Breast epithelium (tissue), 4 donors: ENCODE results near the gene MEF2D. TPM values are rescaled to one million over a fixed set of nuclear protein-coding genes. Genes with fewer than 3 reads are reported as not detected.

Experiments
- DNase-seq, 2 donors: peaks; one replicate each; pipeline ENCODE4 v3.0.0-alpha.2; 2019; ENCODE audit warnings: low spot score in 2 of 2
- H3K27ac ChIP-seq, 2 donors: fragments of 200-600 bp; sonication (generic) in 1 of 2; one replicate each; pipeline ENCODE4 v1.5.1; 2016 to 2019; ENCODE audit warnings: mild to moderate bottlenecking in 1 of 2
- H3K27me3 ChIP-seq, 2 donors: fragments of 200-600 bp; sonication (generic) in 1 of 2; one replicate each; pipeline versions ENCODE4 v1.5.1 to v1.6.0; 2017 to 2019; ENCODE audit warnings: control low read depth in 1 of 2, mild to moderate bottlenecking in 1 of 2
- H3K36me3 ChIP-seq: fragments of 200-600 bp; one replicate; pipeline ENCODE4 v1.5.1; 2019
- H3K4me1 ChIP-seq, 2 donors: fragments of 200-600 bp; sonication (generic); one replicate each; pipeline ENCODE4 v1.5.1; 2016 to 2019; ENCODE audit warnings: control low read depth in 1 of 2
- H3K4me3 ChIP-seq, 3 donors: fragments of 200-600 bp; sonication (generic); 1 replicate in 2 of 3; 2 replicates in 1 of 3; pipeline ENCODE4 v1.5.1; 2016 to 2019; ENCODE audit warnings: mild to moderate bottlenecking in 3 of 3, moderate library complexity in 2 of 3
- H3K9me3 ChIP-seq, 2 donors: fragments of 200-600 bp; sonication (generic) in 1 of 2; one replicate each; pipeline ENCODE4 v1.5.1; 2016 to 2019; ENCODE audit warnings: control low read depth in 1 of 2
- POLR2A ChIP-seq: fragments of 450-650 bp; IDR thresholded peaks from one replicate; pipeline ENCODE4 v1.6.1; 2016; ENCODE audit warnings: antibody characterized with exemption, mild to moderate bottlenecking, moderate library complexity
- POLR2AphosphoS5 ChIP-seq, 3 donors: sonication (generic); formaldehyde crosslinking; IDR thresholded peaks; one replicate each; pipeline ENCODE4 v1.6.1; 2017; ENCODE audit warnings: antibody characterized with exemption in 3 of 3
- intact Hi-C: fragments of 100-400 bp; cut with DNase I; formaldehyde crosslinking; loops from one replicate; pipeline ENCODE4 v1.15.1; 2023; ENCODE audit warnings: low total_unique reads
- total RNA-seq, 3 donors: library from RNA; depleted of rRNA; stranded (reverse); fragments of >200 nt; gene quantifications; one replicate each; pipeline ENCODE4 v1.1.0, GENCODE V29; 2016
- TF ChIP-seq, protein P1 (sequence below), 3 donors: fragments of 450-650 bp; IDR thresholded peaks; one replicate each; pipeline ENCODE4 v1.5.1; 2016 to 2017; ENCODE audit warnings: antibody characterized with exemption in 3 of 3, mild to moderate bottlenecking in 3 of 3, moderate library complexity in 3 of 3

Gene MEF2D
- total RNA-seq, 3 donors from 2014 or later: 25.8 to 34.9 (median 32.1) TPM

DNA sequence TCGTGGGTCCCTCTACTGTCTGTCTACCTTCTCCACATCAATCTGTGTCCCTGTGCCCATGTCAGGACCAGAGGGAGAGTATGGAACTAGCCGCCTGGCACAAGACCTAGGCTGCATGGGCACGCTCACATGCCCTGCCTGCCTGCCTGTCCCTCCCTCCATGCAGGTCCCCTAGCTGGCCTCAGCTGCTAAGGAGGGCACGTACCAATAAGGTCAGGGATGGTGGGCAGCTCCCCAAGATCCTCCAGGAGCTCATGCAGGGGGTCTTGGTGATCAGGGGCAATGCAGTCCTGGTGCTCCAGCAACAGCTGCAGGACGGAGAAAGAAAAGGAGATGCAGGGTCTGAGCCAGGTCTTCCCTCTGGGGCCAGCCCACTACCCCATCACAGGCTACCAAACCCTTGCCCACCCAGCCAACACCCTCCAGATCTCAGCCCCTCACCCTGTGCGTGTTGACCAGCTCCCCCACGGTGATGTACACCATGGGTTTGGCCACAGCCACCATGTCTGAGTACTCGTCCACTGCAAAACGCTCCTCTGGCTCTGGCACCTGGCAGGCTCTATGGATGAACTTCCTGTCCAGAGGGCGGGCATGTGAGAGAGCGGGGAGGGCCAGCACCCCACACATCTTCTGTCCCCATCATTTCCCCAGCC, 33.1 kb upstream of the MEF2D start:
- intact Hi-C loops: no loop called here
- no peak for DNase-seq

DNA sequence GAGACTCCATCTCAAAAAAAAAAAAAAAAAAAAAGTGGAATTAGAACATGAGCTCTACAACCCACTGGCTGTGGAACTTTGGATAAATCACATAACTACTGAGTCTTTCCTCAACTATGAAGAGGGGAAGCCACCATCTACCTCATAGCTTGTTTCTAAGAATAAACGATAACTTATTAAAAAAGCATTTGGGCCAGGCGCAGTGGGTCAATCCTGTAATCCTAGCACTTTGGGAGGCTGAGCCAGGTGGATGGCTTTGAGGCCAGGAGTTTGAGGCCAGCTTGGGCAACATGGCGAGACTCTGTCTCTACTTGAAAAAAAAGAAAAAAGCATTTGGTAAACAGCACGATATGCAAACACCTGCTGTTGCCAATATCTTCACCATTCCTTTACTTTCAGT, 31.8 kb upstream of the MEF2D start:
- no peaks in the 10 kb centered on the region for H3K36me3 ChIP-seq
- H3K27ac ChIP-seq: no peak overlapping the region
- no peaks in the 10 kb centered on the region for H3K9me3 ChIP-seq
- DNase-seq: no peak
- intact Hi-C loops: no loop called here
- H3K27me3 ChIP-seq: no peaks in the 10 kb centered on the region
- H3K4me1 ChIP-seq: no peaks in the 10 kb centered on the region
- H3K4me3 ChIP-seq: no peak overlapping the region
- TF ChIP-seq POLR2AphosphoS5 (IDR thresholded peaks at IDR 0.05) (no peak), POLR2A (no peak)
- TF ChIP-seq, protein P1, sequence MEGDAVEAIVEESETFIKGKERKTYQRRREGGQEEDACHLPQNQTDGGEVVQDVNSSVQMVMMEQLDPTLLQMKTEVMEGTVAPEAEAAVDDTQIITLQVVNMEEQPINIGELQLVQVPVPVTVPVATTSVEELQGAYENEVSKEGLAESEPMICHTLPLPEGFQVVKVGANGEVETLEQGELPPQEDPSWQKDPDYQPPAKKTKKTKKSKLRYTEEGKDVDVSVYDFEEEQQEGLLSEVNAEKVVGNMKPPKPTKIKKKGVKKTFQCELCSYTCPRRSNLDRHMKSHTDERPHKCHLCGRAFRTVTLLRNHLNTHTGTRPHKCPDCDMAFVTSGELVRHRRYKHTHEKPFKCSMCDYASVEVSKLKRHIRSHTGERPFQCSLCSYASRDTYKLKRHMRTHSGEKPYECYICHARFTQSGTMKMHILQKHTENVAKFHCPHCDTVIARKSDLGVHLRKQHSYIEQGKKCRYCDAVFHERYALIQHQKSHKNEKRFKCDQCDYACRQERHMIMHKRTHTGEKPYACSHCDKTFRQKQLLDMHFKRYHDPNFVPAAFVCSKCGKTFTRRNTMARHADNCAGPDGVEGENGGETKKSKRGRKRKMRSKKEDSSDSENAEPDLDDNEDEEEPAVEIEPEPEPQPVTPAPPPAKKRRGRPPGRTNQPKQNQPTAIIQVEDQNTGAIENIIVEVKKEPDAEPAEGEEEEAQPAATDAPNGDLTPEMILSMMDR (IDR thresholded peaks at IDR 0.05): no peak

More for the DNA sequence above, 33.1 kb upstream of the MEF2D start:
- H3K27me3 ChIP-seq: no peaks in the 10 kb centered on the region
- TF ChIP-seq POLR2A: no peak
- TF ChIP-seq, protein P1 (IDR thresholded peaks at IDR 0.05): no peak
- no peak for TF ChIP-seq POLR2AphosphoS5 (IDR thresholded peaks at IDR 0.05)
- H3K9me3 ChIP-seq: no peaks in the 10 kb centered on the region
- no peaks in the 10 kb centered on the region for H3K4me1 ChIP-seq
- no peaks in the 10 kb centered on the region for H3K36me3 ChIP-seq
- no peak overlapping the region for H3K4me3 ChIP-seq
- no peak overlapping the region for H3K27ac ChIP-seq

DNA sequence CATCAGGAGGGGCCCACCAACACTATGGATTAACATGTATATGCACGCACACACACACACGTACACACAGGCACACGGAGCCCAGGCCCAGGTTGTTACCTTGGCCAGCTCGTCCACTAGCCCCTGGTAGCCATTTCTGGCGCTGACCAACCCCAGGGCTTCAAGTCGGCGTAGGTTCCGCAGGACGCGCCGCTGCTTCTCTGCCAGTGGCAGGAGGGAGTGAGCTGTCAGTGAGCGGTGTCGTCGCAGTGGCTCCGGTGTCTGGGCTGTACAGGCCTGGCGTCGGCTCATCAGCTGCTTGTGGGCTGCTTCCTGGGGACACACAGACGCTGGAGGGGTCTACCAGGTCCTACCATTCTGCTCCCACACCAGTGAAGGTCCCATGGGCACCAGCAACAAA, 29.4 kb upstream of the MEF2D start:
- no peak overlapping the region for H3K27ac ChIP-seq
- no peaks in the 10 kb centered on the region for H3K4me1 ChIP-seq
- H3K27me3 ChIP-seq: no peaks in the 10 kb centered on the region
- no peaks in the 10 kb centered on the region for H3K36me3 ChIP-seq
- DNase-seq: no peak
- intact Hi-C loops: no loop called here
- TF ChIP-seq POLR2A (no peak), POLR2AphosphoS5 (IDR thresholded peaks at IDR 0.05) (no peak)
- TF ChIP-seq, protein P1 (IDR thresholded peaks at IDR 0.05): no peak
- H3K9me3 ChIP-seq: no peaks in the 10 kb centered on the region
- no peak overlapping the region for H3K4me3 ChIP-seq

DNA sequence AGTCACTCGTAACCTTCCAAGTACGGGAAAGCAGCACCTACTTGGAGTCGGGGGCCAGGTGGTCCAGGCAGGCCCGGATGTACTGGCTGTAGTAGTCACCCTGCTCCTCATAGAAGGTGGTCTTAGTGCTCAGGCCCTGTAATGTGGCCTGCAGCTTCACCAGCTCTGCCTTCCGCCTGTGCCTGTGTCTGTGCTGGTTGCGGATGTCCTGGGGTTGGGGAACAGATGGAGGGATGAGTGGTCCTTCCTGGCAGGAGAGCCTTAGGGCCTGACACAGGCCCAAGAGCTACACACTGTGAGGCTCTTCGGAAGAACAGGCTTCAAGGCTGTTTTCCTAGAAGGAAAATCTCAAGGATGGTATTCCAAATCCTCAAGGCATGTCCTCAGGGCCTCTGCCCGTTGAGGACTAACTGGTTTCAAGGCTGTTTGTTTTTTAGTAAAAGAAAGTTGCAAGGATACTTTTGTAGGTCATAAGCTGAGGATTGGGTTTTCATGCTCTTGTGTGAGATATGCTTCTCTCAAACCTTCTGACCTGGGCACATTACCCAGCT, 28.4 kb upstream of the MEF2D start:
- intact Hi-C loops: no loop called here
- TF ChIP-seq POLR2AphosphoS5 (IDR thresholded peaks at IDR 0.05) (no peak), POLR2A (no peak)
- Histone ChIP-seq H3K4me1 (no peaks in the 10 kb centered on the region), H3K4me3 (no peak overlapping the region), H3K27me3 (no peaks in the 10 kb centered on the region), H3K36me3 (no peaks in the 10 kb centered on the region), H3K9me3 (no peaks in the 10 kb centered on the region), H3K27ac (no peak overlapping the region)
- DNase-seq: no peak

DNA sequence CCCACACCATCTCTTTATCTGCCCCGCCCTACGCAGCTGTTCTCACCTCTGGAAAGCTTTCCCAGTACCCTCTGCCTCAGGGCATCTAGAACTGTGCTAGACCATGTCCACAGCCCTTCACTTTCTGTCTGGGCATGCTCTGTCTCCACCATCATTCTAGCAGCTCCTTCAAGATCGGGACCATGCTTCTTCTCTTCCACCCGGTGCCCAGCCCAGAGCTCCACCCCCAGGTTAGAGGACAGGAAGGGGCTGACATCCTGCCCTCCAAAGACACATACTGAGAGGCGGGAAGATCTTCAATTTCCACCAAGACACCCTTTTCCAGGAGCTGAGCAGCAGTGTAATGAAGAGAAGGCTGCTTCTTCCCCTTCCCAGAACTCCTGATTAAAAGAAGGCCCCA, 27.7 kb upstream of the MEF2D start:
- TF ChIP-seq, protein P1 (IDR thresholded peaks at IDR 0.05): no peak
- TF ChIP-seq POLR2A: no peak
- no peak for TF ChIP-seq POLR2AphosphoS5 (IDR thresholded peaks at IDR 0.05)
- no peaks in the 10 kb centered on the region for H3K36me3 ChIP-seq
- intact Hi-C loops: no loop called here
- DNase-seq: no peak
- H3K27me3 ChIP-seq: no peaks in the 10 kb centered on the region
- H3K9me3 ChIP-seq: no peaks in the 10 kb centered on the region
- no peak overlapping the region for H3K27ac ChIP-seq
- H3K4me1 ChIP-seq: no peaks in the 10 kb centered on the region
- H3K4me3 ChIP-seq: no peak overlapping the region
